BJ (cell line): ENCODE data around the gene MS4A5. TPM values are rescaled to one million over a fixed set of nuclear protein-coding genes. Genes with fewer than 3 reads are reported as not detected.

Experiments
- CTCF ChIA-PET: fragments of 350-600 bp; formaldehyde crosslinking; extraction: SDS; loops from one replicate; lab custom pipeline; 2021; ENCODE audit warnings: antibody characterized with exemption, inconsistent platforms; lab: Yijun Ruan, JAX
- POLR2A ChIA-PET: fragments of 300-600 bp; sonication (Branson Sonifier 250); formaldehyde crosslinking; extraction: SDS; loops from one replicate; lab custom pipeline; 2021; ENCODE audit warnings: antibody characterized with exemption; lab: Charles Lee
- DNase-seq: peaks from one replicate; pipeline ENCODE4 v3.0.0-alpha.2; 2011; ENCODE audit warnings: low read depth
- H3K27me3 ChIP-seq: 2 replicates; pipeline ENCODE4 v1.6.0; 2011; ENCODE audit warnings: low read length; ENCODE audit not compliant: control insufficient read depth, insufficient read depth
- H3K36me3 ChIP-seq: 2 replicates; pipeline ENCODE4 v1.5.1; 2011; ENCODE audit warnings: low read length; ENCODE audit not compliant: control insufficient read depth, insufficient read depth
- H3K4me3 ChIP-seq: 2 replicates; pipeline ENCODE4 v1.5.1; 2011; ENCODE audit warnings: low read depth, mild to moderate bottlenecking, control low read depth, low read length
- CTCF ChIP-seq: IDR thresholded peaks from 2 replicates; pipeline ENCODE4 v1.5.1; 2011; ENCODE audit warnings: low read depth, mild to moderate bottlenecking, control low read depth, inconsistent platforms, low read length, moderate library complexity; ENCODE audit not compliant: insufficient read depth
- polyA minus RNA-seq: library from RNA; depleted of rRNA, polyadenylated mRNA; stranded (reverse); fragments of >200 nt; gene quantifications from 2 replicates; pipeline ENCODE4 v1.2.3, GENCODE V29; 2011; rRNA and poly(A)+ RNA removed
- polyA plus RNA-seq: library from polyadenylated mRNA; depleted of rRNA; stranded (reverse); fragments of >200 nt; gene quantifications from 2 replicates; pipeline ENCODE4 v1.2.3, GENCODE V29; 2011; rRNA removed

Gene MS4A5
- polyA plus RNA-seq (not detected in 2 replicates), polyA minus RNA-seq (not detected in 2 replicates)

GRCh38 chr11:60429272-60429671, at the start of gene MS4A5:
MS4A5 (plus strand) TSS chr11:60429572; CDS start chr11:60429675, 103 bp downstream.
- Histone ChIP-seq H3K36me3 (no peaks in the 10 kb centered on the region), H3K27me3 (no peaks in the 10 kb centered on the region), H3K4me3 (no peak within 1 kb of the TSS)
- CTCF ChIA-PET, result no interaction called here
- POLR2A ChIA-PET, result no interaction called here
- TF ChIP-seq CTCF, result no peak
- no peak for DNase-seq

GRCh38 chr11:60389279-60389910, 40.0 kb upstream of the MS4A5 start:
- no peak for DNase-seq
- no peaks in the 10 kb centered on the region for H3K27me3 ChIP-seq
- ChIA-PET POLR2A (no interaction called here), CTCF (no interaction called here)
- H3K36me3 ChIP-seq, result no peaks in the 10 kb centered on the region
- no peak for TF ChIP-seq CTCF
- H3K4me3 ChIP-seq, result no peak overlapping the region

- POLR2A ChIA-PET, result no interaction called here
Measured at GRCh38 chr11:60390419-60390818, 39.0 kb upstream of the MS4A5 start.

GRCh38 chr11:60392361-60392760, 37.0 kb upstream of the MS4A5 start:
- CTCF ChIA-PET, result no interaction called here
- Histone ChIP-seq H3K36me3 (no peaks in the 10 kb centered on the region), H3K27me3 (no peaks in the 10 kb centered on the region), H3K4me3 (no peak overlapping the region)
- no peak for TF ChIP-seq CTCF
- DNase-seq, result no peak
- POLR2A ChIA-PET, result no interaction called here

More at GRCh38 chr11:60390419-60390818, 39.0 kb upstream of the MS4A5 start:
- no peak for TF ChIP-seq CTCF
- no peak for DNase-seq
- Histone ChIP-seq H3K36me3 (no peaks in the 10 kb centered on the region), H3K4me3 (no peak overlapping the region), H3K27me3 (no peaks in the 10 kb centered on the region)
- CTCF ChIA-PET, result no interaction called here

- H3K4me3 ChIP-seq, result no peak overlapping the region
- no peak for TF ChIP-seq CTCF
- H3K27me3 ChIP-seq, result no peaks in the 10 kb centered on the region
- POLR2A ChIA-PET, result no interaction called here
- DNase-seq, result no peak
- no peaks in the 10 kb centered on the region for H3K36me3 ChIP-seq
- CTCF ChIA-PET, result no interaction called here
Measured at GRCh38 chr11:60393016-60393415, 36.4 kb upstream of the MS4A5 start.
